K562 (cell line): Measurements from ENCODE around the gene PHKA2.

Experiments
- CBX8 ChIP-seq: fragments of 200-600 bp; sonication (generic); IDR thresholded peaks from 2 replicates; pipeline ENCODE4 v1.6.1; 2012; ENCODE audit warnings: borderline replicate concordance, mixed run types, low read depth, mild to moderate bottlenecking, moderate library complexity, mixed read lengths, low read length, control low read depth, inconsistent platforms; ENCODE audit not compliant: poor library complexity, severe bottlenecking; ENCODE audit errors: extremely low read depth
- ETV5 ChIP-seq: sonication (generic); formaldehyde crosslinking; IDR thresholded peaks from 2 replicates; pipeline ENCODE4 v1.4.0; 2020; ENCODE audit warnings: low read depth, mild to moderate bottlenecking, missing genetic modification reagents
- HDAC6 ChIP-seq: IDR thresholded peaks from 2 replicates; pipeline ENCODE4 v1.6.1; 2012; ENCODE audit warnings: low read depth, mild to moderate bottlenecking, control low read depth, inconsistent platforms, low read length, moderate library complexity
- JUNB ChIP-seq: fragments of 450-650 bp; formaldehyde crosslinking; conservative IDR thresholded peaks from 2 replicates; pipeline ENCODE4 v1.4.0; 2020; ENCODE audit warnings: mild to moderate bottlenecking
- MTA3 ChIP-seq: fragments of 450-650 bp; formaldehyde crosslinking; IDR thresholded peaks from 2 replicates; pipeline ENCODE4 v1.6.1; 2017; ENCODE audit warnings: mild to moderate bottlenecking, borderline replicate concordance
- NR4A1 ChIP-seq, 2 experiments: fragments of 250-450 bp in 1 of 2; fragments of 450-650 bp in 1 of 2; sonication (Bioruptor Pico) in 1 of 2; IDR thresholded peaks; 2 replicates each; pipeline versions ENCODE4 v1.4.0 to v1.6.1; 2016 to 2020; ENCODE audit warnings: mild to moderate bottlenecking in 2 of 2, missing compliant biosample characterization in 1 of 2, missing genetic modification characterization in 1 of 2, moderate library complexity in 1 of 2
- SP1 ChIP-seq: sonication (generic); formaldehyde crosslinking; IDR thresholded peaks from 2 replicates; pipeline ENCODE4 v1.8.1; 2022; ENCODE audit warnings: mild to moderate bottlenecking, missing genetic modification reagents
- ZC3H4 ChIP-seq: sonication (generic); formaldehyde crosslinking; IDR thresholded peaks from 2 replicates; pipeline ENCODE4 v1.9.0; 2021; ENCODE audit warnings: missing genetic modification reagents, borderline replicate concordance
- TF ChIP-seq, protein P1 (sequence below): sonication (generic); formaldehyde crosslinking; IDR thresholded peaks from 2 replicates; pipeline ENCODE4 v1.9.0; 2022; ENCODE audit warnings: mild to moderate bottlenecking, missing genetic modification reagents
- TF ChIP-seq, protein P2 (sequence below): sonication (generic); formaldehyde crosslinking; IDR thresholded peaks from 2 replicates; pipeline ENCODE4 v1.5.0; 2020; ENCODE audit warnings: missing genetic modification reagents
- TF ChIP-seq, protein P3 (sequence below): sonication (generic); formaldehyde crosslinking; IDR thresholded peaks from 2 replicates; pipeline ENCODE4 v1.8.1; 2022; ENCODE audit warnings: missing genetic modification reagents

DNA sequence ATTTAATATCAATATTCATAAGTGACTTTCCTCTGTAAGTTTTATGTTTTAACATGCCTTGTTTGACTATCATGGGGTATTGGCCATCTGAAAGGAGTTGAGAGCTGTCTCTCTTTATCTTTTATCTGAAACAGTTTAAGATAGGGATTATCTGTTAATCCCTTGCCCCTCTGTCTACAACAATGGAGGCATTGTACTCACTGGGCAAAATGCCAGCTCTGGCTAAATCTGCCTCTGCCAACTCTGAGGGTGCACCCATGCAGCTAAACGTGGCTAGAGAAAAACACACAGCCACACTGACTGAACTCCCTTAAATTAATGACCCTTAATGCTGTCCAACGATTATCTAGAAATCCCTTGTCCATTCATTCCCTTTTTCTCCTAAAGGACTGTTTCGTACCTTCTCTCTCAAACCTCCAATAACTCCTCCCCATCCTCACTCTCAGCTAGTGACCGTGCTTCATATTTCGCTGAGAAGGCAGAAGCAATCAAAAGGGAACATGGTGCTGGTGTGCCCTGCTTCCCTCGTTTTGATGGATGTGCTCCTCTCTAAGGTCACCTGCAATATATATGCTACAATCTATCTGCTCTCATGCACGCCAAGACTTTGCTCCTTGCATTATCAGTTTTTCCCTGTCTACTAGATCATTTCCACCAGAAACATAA lies 10.3 kb downstream of the PHKA2 start:
- TF ChIP-seq JUNB (CRISPR knock-in tag) (no peak), HDAC6 (no peak), MTA3 (no peak), ETV5 (CRISPR knock-in tag) (no peak), SP1 (CRISPR knock-in tag) (no peak), NR4A1 (CRISPR knock-in tag; IDR thresholded peaks at IDR 0.05) (no peak), NR4A1 (tag; IDR thresholded peaks at IDR 0.05) (no peak), ZC3H4 (CRISPR knock-in tag) (no peak), CBX8 (no peak)
- TF ChIP-seq, protein P1, sequence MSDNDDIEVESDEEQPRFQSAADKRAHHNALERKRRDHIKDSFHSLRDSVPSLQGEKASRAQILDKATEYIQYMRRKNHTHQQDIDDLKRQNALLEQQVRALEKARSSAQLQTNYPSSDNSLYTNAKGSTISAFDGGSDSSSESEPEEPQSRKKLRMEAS: no peak
- TF ChIP-seq, protein P2, sequence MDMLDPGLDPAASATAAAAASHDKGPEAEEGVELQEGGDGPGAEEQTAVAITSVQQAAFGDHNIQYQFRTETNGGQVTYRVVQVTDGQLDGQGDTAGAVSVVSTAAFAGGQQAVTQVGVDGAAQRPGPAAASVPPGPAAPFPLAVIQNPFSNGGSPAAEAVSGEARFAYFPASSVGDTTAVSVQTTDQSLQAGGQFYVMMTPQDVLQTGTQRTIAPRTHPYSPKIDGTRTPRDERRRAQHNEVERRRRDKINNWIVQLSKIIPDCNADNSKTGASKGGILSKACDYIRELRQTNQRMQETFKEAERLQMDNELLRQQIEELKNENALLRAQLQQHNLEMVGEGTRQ: no peak
- TF ChIP-seq, protein P3, sequence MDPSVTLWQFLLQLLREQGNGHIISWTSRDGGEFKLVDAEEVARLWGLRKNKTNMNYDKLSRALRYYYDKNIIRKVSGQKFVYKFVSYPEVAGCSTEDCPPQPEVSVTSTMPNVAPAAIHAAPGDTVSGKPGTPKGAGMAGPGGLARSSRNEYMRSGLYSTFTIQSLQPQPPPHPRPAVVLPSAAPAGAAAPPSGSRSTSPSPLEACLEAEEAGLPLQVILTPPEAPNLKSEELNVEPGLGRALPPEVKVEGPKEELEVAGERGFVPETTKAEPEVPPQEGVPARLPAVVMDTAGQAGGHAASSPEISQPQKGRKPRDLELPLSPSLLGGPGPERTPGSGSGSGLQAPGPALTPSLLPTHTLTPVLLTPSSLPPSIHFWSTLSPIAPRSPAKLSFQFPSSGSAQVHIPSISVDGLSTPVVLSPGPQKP: no peak
